SU-DHL-6 (cell line): ENCODE measurements around the gene VWDE.

ENCODE experiments used
- EZH2phosphoT487 ChIP-seq: fragments of 200-600 bp; sonication (generic), shearing (Covaris generic); conservative IDR thresholded peaks from 2 replicates; pipeline ENCODE4 v1.6.1; 2018; ENCODE audit warnings: mild to moderate bottlenecking, antibody characterized with exemption, low read length, moderate library complexity, mixed read lengths
- TF ChIP-seq, protein P1 (sequence below): fragments of 200-600 bp; sonication (generic); IDR thresholded peaks from one replicate; pipeline ENCODE4 v1.5.1; 2017; ENCODE audit warnings: antibody characterized with exemption, mild to moderate bottlenecking, low read length, moderate library complexity; ENCODE audit not compliant: insufficient read depth, poor library complexity, severe bottlenecking

GRCh38 chr7:12297283-12298108 lies 106.2 kb downstream of the VWDE start:
- TF ChIP-seq, protein P1, sequence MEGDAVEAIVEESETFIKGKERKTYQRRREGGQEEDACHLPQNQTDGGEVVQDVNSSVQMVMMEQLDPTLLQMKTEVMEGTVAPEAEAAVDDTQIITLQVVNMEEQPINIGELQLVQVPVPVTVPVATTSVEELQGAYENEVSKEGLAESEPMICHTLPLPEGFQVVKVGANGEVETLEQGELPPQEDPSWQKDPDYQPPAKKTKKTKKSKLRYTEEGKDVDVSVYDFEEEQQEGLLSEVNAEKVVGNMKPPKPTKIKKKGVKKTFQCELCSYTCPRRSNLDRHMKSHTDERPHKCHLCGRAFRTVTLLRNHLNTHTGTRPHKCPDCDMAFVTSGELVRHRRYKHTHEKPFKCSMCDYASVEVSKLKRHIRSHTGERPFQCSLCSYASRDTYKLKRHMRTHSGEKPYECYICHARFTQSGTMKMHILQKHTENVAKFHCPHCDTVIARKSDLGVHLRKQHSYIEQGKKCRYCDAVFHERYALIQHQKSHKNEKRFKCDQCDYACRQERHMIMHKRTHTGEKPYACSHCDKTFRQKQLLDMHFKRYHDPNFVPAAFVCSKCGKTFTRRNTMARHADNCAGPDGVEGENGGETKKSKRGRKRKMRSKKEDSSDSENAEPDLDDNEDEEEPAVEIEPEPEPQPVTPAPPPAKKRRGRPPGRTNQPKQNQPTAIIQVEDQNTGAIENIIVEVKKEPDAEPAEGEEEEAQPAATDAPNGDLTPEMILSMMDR, result no peak
- TF ChIP-seq EZH2phosphoT487, result no peak
